ENCODE results near the gene HBG1.
"Not testable (repeated sequence)": the region's sequence is repeated elsewhere in the genome, so short reads cannot be mapped to it uniquely, and the experiment has no call there.

The HBG1 gene

GRCh38 chr11:5277807-5278382, 28.2 kb upstream of the HBG1 start:
- DNase-seq (ENCODE audit: low read depth), result no peak

DNA sequence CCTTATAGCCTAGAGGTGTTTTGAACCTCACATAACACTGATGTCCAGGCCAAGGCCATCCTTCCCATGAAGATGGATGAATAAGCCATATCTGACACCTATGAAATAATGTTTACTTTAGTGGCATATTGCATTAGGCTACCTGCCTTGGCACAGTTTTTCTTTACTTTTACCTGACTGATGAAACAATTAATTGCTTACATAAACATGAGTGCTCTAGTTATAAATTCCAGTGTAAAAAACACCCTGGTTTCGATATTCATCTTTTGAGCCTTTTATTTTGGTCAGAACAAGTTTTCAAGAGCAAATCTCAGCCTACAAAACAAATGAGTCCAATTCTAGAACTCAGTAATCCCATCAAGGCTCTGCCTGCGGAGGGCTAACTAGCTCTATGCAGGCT, 27.0 kb upstream of the HBG1 start:
- DNase-seq (ENCODE audit: low read depth), result no peak

GRCh38 chr11:5275369-5276110, 25.9 kb upstream of the HBG1 start:
- no peak for DNase-seq (ENCODE audit: low read depth)

DNA sequence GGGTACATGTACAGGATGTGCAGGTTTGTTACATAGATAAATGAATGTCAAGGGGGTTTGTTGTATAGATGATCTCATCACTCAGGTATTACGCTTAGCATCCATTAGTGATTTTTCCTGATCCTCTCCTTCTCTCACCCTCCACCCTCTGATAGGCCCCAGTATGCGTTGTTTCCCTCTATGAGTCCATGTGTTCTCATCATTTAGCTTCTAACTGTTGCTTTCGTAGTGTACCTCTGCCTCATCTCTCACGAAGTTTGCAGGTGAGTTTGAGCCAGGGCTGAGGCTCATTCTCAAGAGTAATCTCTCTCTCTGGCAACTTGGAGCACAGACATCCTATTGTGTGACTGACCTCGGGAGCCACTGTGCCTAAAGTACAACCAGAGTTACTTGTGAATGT, 24.7 kb upstream of the HBG1 start:
- no peak for DNase-seq (ENCODE audit: low read depth)

DNA sequence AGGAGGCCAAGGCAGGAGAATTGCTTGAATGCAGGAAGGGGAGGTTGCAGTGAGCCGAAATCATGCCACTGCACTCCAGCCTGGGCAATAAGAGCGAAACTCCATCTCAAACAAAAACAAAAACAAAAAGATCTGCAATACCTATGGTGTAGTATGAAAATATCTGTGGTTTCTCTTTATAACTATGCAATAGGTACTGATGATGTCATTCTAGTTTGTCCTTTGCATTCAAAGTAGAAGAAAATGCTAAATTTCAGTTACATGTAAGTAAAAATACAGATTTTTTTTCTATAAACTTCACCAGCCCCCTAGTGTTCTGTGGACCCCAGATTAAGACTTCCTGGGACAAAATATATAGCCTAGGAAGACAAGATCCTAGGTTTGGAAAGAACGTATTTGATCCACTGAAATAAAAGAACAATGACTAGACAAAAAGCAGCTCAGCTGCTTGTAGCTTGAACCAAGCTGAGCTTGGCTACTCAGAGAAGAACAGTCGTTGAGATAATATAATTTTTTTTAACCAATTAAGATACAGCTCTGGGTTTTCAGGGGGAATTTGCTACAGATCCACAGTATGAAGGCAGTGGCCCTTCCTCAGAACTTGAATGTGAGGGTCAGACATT, 22.8 kb upstream of the HBG1 start:
- no peak for DNase-seq (ENCODE audit: low read depth)

- no peak for DNase-seq (ENCODE audit: low read depth)
These were observed 20.1 kb upstream of the HBG1 start, which contains the start of gene HBE1 for GRCh38 chr11:5269715-5270147. TSS of gene HBE1 (minus strand) at chr11:5269945. CDS start at chr11:5269890, 55 bp downstream.

GRCh38 chr11:5267033-5267563, 17.4 kb upstream of the HBG1 start:
- DNase-seq (ENCODE audit: low read depth), result no peak

GRCh38 chr11:5266609-5267008, 17.0 kb upstream of the HBG1 start:
- DNase-seq (ENCODE audit: low read depth), result no peak

GRCh38 chr11:5265832-5266231, 16.2 kb upstream of the HBG1 start:
- DNase-seq (ENCODE audit: low read depth), result no peak

- no peak for DNase-seq (ENCODE audit: low read depth)
These were observed 9.0 kb upstream of the HBG1 start for GRCh38 chr11:5258543-5259262.

- DNase-seq (ENCODE audit: low read depth), result no peak
These were observed 7.6 kb upstream of the HBG1 start for GRCh38 chr11:5257296-5257695.

DNA sequence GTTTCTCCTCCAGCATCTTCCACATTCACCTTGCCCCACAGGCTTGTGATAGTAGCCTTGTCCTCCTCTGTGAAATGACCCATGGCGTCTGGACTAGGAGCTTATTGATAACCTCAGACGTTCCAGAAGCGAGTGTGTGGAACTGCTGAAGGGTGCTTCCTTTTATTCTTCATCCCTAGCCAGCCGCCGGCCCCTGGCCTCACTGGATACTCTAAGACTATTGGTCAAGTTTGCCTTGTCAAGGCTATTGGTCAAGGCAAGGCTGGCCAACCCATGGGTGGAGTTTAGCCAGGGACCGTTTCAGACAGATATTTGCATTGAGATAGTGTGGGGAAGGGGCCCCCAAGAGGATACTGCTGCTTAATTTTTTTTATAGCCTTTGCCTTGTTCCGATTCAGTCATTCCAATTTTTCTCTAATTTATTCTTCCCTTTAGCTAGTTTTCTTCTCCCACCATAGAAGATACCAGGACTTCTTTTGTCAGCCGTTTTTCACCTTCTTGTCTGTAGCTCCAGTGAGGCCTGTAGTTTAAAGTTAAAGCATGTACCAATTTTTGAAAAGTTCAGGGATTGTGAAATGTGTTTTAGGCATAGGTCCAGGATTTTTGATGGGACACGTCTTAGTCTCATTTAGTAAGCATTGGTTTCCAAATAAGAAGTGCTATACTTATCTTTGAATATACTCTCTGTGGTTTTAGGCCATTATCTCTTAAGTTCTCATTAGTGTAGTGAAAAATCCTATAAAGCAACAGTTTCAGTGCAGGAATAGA, 5.2 kb upstream of the HBG1 start, which contains the start of gene HBG2:
Gene HBG2 (minus strand): TSS at position 136 of the 768 bp plus-strand sequence. CDS start 53 bp downstream, at position 83.
- DNase-seq (ENCODE audit: low read depth), result not testable (repeated sequence)

- DNase-seq (ENCODE audit: low read depth), result not testable (repeated sequence)
These were observed 4.4 kb upstream of the HBG1 start for GRCh38 chr11:5254023-5254422.

DNA sequence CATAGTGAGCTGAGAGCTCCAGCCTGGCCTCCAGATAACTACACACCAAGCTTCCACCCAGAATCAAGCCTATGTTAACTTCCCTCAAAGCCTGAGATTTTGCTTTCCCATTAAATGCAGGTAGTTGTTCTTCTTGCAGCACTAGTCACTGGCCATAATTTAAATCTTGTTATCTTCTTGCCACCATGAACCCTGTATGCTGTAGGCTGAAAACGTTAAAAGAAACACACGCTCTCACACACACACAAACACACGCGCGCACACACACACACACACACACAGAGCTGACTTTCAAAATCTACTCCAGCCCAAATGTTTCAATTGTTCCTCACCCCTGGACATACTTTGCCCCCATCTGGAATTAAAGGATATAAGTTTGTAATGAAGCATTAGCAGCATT, 3.8 kb upstream of the HBG1 start:
- not testable (repeated sequence) for DNase-seq (ENCODE audit: low read depth)

GRCh38 chr11:5252919-5253265, 3.2 kb upstream of the HBG1 start:
- no peak for DNase-seq (ENCODE audit: low read depth)

DNA sequence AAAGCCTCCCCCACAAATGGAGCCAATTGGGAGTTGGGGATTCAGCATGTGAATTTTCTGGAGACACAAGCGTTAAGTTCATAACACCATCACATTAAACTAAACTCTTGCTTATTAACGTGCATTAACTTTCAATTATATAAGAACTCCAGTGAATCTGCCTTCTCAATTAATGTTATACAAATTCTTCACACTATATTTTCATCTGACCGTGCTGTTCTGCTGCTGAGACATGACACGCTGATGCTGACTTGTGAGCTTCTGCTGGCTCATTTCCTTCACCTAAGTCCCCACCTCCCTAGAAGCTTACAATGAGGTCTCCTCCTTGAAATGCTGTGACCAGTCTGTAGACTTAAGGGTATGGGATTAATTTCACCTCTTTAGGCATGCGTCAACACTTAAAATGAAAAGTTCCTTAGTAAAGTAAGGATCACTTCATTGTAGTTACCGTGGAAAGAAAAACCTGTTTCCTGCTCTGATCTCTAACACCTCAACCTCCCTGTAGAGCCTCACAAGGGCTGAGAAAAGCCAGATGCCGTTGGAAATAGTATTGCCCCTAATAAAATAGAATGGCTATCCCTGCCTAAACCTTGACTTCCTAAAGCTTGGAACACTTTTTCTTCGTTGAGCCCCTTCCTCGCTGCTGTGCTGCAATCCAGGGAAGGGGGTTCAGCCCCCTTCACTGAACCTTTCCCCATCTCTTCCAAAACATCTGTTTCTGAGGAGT, 2.7 kb upstream of the HBG1 start:
- no peak for DNase-seq (ENCODE audit: low read depth)

DNA sequence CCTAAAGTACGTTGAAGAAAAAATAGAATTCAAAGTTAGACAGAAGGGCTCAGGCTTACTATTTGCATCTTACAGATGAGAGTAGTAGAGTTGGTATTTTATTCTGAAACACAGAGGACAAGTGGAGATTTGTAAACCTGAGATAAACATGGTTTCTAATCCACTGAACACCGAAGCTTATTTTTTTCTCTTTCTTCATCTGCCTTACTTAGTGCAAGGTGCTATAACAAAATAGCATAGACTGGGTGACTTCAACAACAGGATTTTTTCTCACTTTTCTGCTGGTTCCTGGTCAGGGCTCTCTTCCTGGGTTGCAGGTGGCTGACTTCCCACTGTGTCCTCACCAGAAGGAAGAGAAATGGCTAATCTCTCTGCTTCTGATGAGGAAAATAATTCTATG, 2.1 kb upstream of the HBG1 start:
- no peak for DNase-seq (ENCODE audit: low read depth)

- no peak for DNase-seq (ENCODE audit: low read depth)
These were observed 1.0 kb upstream of the HBG1 start for GRCh38 chr11:5250543-5251204.

DNA sequence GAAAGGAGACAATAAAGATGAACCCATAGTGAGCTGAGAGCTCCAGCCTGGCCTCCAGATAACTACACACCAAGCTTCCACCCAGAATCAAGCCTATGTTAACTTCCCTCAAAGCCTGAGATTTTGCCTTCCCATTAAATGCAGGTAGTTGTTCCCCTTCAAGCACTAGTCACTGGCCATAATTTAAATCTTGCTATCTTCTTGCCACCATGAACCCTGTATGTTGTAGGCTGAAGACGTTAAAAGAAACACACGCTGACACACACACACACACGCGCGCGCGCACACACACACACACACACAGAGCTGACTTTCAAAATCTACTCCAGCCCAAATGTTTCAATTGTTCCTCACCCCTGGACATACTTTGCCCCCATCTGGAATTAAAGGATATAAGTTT, 1.2 kb downstream of the HBG1 start:
- DNase-seq (ENCODE audit: low read depth), result not testable (repeated sequence)

DNA sequence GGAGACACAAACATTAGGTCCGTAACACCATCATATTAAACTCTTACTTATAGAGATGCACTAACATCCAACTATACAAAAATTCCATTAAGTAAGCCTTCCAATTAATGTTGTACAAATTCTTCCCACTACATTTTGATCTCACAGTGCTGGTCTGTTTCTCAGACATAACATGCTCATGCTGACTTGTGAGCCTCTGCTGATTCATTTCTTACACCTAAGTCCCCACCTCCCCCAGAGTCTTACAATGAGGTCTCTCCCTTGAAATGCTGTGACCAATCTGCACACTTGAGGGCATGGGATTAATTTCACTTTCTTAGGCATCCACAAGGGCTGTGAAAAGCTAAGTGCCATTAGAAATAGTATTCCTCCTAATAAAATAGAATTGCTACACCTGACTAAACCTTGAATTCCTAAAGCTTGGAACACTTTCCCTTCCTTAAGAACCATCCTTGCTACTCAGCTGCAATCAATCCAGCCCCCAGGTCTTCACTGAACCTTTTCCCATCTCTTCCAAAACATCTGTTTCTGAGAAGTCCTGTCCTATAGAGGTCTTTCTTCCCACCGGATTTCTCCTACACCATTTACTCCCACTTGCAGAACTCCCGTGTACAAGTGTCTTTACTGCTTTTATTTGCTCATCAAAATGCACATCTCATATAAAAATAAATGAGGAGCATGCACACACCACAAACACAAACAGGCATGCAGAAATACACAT, 2.0 kb downstream of the HBG1 start:
- no peak for DNase-seq (ENCODE audit: low read depth)

Data from activated T-cell treated with anti-CD3 and anti-CD28 coated beads for 24 hours (primary cell).